ENCODE results near the gene KIF3C. TPM values are rescaled to one million over a fixed set of nuclear protein-coding genes. Genes with fewer than 3 reads are reported as not detected.

KIF3C gene
- total and polyA plus RNA-seq, 10 of the 15 experiments (the other 5 are each of a cell fraction or from before 2014, with no cell fraction given): 0.10 to 0.63 (median 0.46) TPM

DNA sequence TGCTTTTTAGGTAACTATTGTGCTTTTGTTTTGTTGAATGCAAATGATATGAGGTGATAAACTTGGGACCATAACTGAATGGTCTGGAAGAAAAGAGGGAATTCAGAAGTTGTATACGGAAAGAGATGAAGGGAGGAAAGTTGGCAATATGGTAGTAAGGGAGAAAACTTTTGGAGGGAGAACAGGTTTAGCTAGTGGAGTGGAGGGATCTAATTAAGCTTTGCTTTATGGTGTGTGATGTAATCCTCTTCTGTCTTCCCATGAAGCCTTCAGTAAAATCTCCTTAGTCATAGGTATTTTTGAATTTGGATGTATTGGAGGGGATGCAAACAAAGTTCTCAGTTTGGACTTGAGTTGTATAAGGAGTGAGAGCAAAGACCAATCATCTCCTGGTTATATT is 31.4 kb upstream of the KIF3C start:
- Histone ChIP-seq H3K27ac (ENCODE audit: control insufficient read depth, insufficient read depth) (no peak overlapping the region), H3K9me3 (replicated peaks; ENCODE audit: control insufficient read depth, insufficient read depth, low read length) (0 out of 3 replicates have a peak, but pooled peaks cover 2% of the 10 kb centered on the region), H3K27me3 (replicated peaks in 1 of 2; ENCODE audit: control insufficient read depth in 2 of 2, insufficient read depth in 2 of 2, low read length in 1 of 2) (no peaks in the 10 kb centered on the region), H2AFZ (ENCODE audit: control insufficient read depth, low read depth, low read length) (no peak overlapping the region), H3K4me2 (ENCODE audit: control insufficient read depth, insufficient read depth) (no peak overlapping the region), H3K36me3 (ENCODE audit: control insufficient read depth in 2 of 2, insufficient read depth in 2 of 2, low read length in 1 of 2) (no peaks in the 10 kb centered on the region), H3K4me1 (ENCODE audit: control insufficient read depth, insufficient read depth, low read length) (peaks cover 4% of the 10 kb centered on the region; the same call in 1 of the 2 replicates), H3K4me3 (no peak overlapping the region), H3K9ac (ENCODE audit: control insufficient read depth, insufficient read depth, low read length) (no peak overlapping the region), H4K20me1 (ENCODE audit: control insufficient read depth, insufficient read depth) (no peaks in the 10 kb centered on the region), H3K79me2 (ENCODE audit: control insufficient read depth, insufficient read depth, low read length) (no peaks in the 10 kb centered on the region)
- POLR2A ChIA-PET: no interaction called here
- intact Hi-C loops (cut with micrococcal nuclease; ENCODE audit: unreplicated experiment) (no loop called here), in situ Hi-C loops (cut with MboI) (no loop called here)
- no peak for DNase-seq (ENCODE audit: low read depth, low spot score)
- ATAC-seq: no peak
- FAIRE-seq: no peak
- RAD21 ChIA-PET (ENCODE audit: unreplicated experiment): no interaction called here
- SMC1A ChIA-PET (ENCODE audit: uncharacterized antibody, unreplicated experiment): no interaction called here
- BruUV-seq (replicated peaks): no TSS peak
- TF ChIP-seq TCF3 (IDR thresholded peaks at IDR 0.05; ENCODE audit: borderline replicate concordance, insufficient read depth, low read depth, low read length) (no peak), EZH2 (IDR thresholded peaks at IDR 0.05; ENCODE audit: borderline replicate concordance, control insufficient read depth, low read depth, low read length) (no peak), ASH2L (IDR thresholded peaks at IDR 0.05; ENCODE audit: borderline replicate concordance, low read depth) (no peak), PML (IDR thresholded peaks at IDR 0.05; ENCODE audit: low read length) (no peak)
- TF ChIP-seq, protein P1, sequence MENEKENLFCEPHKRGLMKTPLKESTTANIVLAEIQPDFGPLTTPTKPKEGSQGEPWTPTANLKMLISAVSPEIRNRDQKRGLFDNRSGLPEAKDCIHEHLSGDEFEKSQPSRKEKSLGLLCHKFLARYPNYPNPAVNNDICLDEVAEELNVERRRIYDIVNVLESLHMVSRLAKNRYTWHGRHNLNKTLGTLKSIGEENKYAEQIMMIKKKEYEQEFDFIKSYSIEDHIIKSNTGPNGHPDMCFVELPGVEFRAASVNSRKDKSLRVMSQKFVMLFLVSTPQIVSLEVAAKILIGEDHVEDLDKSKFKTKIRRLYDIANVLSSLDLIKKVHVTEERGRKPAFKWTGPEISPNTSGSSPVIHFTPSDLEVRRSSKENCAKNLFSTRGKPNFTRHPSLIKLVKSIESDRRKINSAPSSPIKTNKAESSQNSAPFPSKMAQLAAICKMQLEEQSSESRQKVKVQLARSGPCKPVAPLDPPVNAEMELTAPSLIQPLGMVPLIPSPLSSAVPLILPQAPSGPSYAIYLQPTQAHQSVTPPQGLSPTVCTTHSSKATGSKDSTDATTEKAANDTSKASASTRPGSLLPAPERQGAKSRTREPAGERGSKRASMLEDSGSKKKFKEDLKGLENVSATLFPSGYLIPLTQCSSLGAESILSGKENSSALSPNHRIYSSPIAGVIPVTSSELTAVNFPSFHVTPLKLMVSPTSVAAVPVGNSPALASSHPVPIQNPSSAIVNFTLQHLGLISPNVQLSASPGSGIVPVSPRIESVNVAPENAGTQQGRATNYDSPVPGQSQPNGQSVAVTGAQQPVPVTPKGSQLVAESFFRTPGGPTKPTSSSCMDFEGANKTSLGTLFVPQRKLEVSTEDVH (IDR thresholded peaks at IDR 0.05; ENCODE audit: low read depth, partially characterized antibody): no peak
- TF ChIP-seq, protein P2, sequence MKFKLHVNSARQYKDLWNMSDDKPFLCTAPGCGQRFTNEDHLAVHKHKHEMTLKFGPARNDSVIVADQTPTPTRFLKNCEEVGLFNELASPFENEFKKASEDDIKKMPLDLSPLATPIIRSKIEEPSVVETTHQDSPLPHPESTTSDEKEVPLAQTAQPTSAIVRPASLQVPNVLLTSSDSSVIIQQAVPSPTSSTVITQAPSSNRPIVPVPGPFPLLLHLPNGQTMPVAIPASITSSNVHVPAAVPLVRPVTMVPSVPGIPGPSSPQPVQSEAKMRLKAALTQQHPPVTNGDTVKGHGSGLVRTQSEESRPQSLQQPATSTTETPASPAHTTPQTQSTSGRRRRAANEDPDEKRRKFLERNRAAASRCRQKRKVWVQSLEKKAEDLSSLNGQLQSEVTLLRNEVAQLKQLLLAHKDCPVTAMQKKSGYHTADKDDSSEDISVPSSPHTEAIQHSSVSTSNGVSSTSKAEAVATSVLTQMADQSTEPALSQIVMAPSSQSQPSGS (IDR thresholded peaks at IDR 0.05; ENCODE audit: low read length): no peak
- CTCF ChIA-PET: interaction anchor here (0.8 kb wide), 1 partner anchor 19 kb away, joined by 4 read pairs; no protein-coding TSS in a partner anchor
- 100% methylated on average over 1 of the region's 1 CpG for WGBS (ENCODE audit: insufficient coverage, insufficient replicate concordance, low lambda C conversion rate, missing lambda C conversion rate)

Data from GM12878 (cell line).